ENCODE results near the gene TSPAN16. TPM values are rescaled to one million over a fixed set of nuclear protein-coding genes. Genes with fewer than 3 reads are reported as not detected.
"Not testable (repeated sequence)": the region's sequence is repeated elsewhere in the genome, so short reads cannot be mapped to it uniquely, and the experiment has no call there.

The TSPAN16 gene
- total RNA-seq, 1 experiment from 2014 or later: not detected

DNA sequence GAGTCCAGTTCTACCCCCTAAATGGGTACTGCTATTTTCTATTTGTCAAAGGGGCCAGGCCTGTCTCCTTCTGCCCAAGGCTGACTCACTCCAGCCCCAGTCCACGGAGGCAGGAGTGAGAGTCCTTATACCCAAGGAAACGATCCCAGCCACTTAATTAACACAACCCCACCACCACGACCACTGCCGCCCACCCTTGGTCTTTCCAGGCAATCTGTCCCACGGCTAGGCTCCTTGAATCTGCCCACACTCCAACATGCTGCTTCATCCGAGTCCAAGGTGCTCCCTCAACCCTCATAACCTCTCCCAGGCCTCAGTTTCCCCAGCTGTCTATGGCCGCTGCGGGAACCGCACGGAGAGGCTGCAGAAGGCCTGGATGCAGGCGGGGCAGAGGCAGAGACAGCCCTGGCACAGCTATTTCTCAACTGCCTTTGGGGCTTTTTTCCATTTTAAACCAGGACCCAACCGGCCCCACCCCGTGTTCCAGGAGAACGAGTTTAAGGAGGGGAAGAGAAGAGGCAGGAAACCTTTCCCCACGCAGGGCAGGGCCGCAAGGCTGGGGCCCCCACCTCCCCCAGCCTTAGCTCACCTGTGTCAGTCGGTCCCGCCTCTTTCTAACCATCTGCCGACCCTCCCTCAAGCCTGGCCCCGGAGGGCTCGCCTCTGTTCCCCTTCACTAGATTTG is 42.8 kb downstream of the TSPAN16 start:
- peak overlapping the region; percentile 69 for H3K4me3 ChIP-seq (ENCODE audit: insufficient read depth, low read depth, low read length)
- H3K27me3 ChIP-seq (ENCODE audit: control insufficient read depth, insufficient read depth, low read length): no peaks in the 10 kb centered on the region
- peaks cover 6% of the 10 kb centered on the region for H3K36me3 ChIP-seq (replicated peaks; ENCODE audit: control insufficient read depth, insufficient read depth, low read length)
- DNase-seq: peak; percentile 22

DNA sequence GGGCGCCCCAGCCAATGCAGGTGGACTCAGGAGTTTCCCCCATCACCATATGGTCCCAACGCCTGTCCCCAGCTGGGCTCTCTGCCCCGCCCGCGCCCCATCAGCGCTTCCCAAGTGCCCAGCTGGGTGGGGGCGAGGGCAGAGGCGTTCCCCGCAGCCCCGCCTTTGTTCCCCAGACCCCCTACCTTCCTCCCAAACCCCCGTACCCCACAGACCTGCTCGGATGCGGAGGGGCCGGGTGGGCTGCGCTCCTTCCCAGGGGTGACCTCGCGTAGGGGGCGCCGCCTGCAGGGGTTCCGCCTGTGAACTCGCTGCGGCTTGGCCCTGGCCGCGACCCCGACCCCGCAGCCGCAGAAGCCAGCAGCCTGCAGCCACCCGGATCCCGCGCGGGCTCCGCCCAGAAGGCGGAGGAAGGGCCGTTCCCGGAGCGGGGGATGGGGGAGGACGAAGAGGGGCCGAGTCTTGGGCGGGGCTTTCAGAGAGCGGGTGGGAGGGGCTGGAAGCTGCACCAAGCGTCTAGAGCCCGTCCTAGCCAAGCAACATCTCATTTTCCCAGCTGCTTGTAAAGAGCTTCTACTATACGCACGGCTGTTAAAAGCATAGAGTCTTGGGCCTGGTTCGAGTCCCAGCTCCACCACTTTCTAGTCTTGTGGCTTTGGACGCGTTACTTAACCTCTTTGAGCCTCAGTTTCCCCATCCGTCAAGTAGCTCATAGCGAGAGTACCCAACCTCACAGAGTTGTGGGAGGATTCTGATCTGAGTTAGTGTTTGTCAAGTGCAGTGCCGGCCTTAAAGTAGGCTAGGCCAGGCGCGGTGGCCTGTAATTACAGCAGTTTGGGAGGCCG is 43.5 kb downstream of the TSPAN16 start, which contains the start of gene RAB3D:
Gene RAB3D (minus strand): TSS at position 404 of the 845 bp plus-strand sequence. CDS start 2,258 bp downstream, outside the sequence.
- H3K4me3 ChIP-seq (ENCODE audit: insufficient read depth, low read depth, low read length): peak within 1 kb of the TSS; percentile 69

DNA sequence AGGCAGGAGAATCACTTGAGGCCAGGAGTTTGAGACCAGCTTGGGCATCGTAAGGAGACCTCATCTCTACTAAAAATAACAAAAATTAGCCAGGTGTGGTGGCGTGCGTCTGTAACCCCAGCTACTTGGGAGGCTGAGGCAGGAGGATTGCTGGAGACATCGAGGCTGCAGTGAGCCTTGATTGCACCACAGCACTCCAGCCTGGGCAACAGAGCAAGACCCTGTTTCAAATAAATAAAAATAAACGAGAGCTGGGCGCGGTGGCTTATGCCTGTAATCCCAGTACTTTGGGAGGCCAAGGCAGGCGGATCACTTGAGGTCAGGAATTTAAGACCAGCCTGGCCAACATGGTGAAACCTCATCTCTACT is 44.1 kb downstream of the TSPAN16 start:
- H3K27me3 ChIP-seq (ENCODE audit: control insufficient read depth, insufficient read depth, low read length); DNase-seq; H3K36me3 ChIP-seq (replicated peaks; ENCODE audit: control insufficient read depth, insufficient read depth, low read length); H3K4me3 ChIP-seq (ENCODE audit: insufficient read depth, low read depth, low read length): not testable (repeated sequence)

More for the DNA sequence above, 43.5 kb downstream of the TSPAN16 start, which contains the start of gene RAB3D:
- Histone ChIP-seq H3K27me3 (ENCODE audit: control insufficient read depth, insufficient read depth, low read length) (no peaks in the 10 kb centered on the region), H3K36me3 (replicated peaks; ENCODE audit: control insufficient read depth, insufficient read depth, low read length) (peaks cover 6% of the 10 kb centered on the region)
- peak; percentile 100 for DNase-seq

DNA sequence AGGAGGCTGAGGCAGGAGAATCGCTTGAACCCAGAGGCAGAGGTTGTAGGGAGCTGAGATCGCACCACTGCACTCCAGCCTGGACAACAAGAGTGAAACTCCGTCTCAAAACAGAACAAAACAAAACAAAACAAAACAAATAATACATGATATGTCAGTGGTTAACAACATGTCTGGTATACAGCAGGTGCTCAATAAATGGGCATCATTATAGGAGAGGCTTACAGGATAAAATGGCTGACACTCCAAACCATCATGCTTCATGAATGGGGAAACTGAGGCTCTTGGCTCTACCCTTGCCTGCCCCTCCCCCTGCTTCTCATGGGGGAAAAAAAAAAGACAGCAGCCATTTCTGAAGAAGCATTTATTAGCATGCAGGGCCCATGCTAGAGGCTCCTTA is 46.5 kb downstream of the TSPAN16 start:
- DNase-seq: no peak
- H3K4me3 ChIP-seq (ENCODE audit: insufficient read depth, low read depth, low read length): no peak overlapping the region

DNA sequence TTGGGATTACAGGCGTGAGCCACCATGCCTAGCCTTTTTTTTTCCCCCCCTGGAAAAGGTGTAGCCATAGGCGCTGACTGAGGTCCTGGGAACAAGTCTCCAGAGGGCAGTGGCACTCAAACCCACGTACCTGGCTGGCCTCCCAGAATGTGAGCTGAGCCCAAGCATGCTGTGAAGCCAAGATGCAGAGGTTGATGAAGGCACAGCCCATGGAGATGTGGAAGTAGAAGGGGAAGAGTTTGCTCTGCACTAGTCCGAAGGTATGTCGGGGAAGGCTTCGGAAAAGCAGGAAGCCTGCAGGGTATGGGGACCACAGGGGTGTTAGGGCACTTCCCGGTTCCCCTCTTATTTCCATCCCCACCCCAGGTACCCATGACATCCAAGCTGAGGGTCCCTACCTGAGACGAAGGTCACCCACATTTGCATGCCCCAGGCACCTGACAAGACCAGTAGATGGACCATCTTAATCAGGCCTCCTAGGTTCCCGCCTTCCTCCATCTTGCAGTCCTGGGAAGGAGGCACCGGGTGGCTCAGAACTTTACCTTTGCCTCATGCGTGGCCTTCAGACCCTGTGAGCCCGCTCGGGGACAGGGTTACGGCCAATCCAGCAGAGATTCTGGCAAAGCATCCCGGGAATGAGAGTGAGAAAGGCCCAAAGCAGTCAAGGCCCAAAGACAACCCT is 49.3 kb downstream of the TSPAN16 start:
- peak; percentile 31 for DNase-seq

More for the DNA sequence above, 46.5 kb downstream of the TSPAN16 start:
- Histone ChIP-seq H3K27me3 (ENCODE audit: control insufficient read depth, insufficient read depth, low read length) (no peaks in the 10 kb centered on the region), H3K36me3 (replicated peaks; ENCODE audit: control insufficient read depth, insufficient read depth, low read length) (peaks cover 3% of the 10 kb centered on the region)

DNA sequence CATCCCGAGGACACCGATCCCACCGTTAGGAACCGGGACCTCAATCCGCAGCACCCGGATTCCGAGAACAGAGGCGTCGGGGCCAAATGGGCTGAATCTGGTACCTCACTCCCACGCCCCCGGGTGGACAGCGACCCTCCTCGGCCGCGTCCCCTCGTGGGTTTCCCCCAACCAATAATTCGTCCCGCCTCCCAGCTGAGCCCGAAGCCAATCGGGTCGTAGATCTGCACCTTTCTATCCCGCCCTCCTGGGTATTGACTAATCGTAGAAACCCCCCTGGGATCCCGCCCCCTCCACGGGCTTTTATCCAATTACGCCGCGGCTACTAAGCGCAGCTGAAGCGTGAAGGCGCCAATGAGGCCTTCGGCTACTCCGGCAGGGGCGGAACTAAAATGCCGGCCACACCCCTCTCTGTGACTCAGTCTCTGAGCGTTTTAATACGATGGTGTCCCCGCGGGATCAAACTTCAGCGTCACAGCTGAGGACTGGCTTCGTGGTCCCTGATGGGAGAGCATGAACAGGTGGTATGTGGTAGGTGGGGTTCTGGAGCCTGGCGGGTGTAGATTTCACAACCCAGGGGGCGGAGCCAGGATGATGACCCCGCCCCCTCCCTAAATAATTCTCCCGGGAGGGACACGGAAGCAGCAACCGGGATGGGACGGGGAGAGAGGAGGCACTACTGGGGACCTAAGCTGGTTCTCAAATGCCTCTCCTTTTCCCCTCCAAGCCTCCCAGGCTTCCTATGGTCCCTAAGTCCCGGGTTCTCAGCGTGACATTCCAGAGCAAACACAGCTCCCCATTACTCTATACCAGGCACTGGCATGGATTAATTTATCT is 50.4 kb downstream of the TSPAN16 start, which contains the start of the genes CCDC159 and TMEM205:
Gene CCDC159 (plus strand): TSS at position 416 of the 837 bp plus-strand sequence. CDS start 88 bp downstream, at position 504.
Gene TMEM205 (minus strand): TSS at position 165 of the 837 bp plus-strand sequence. CDS start 649 bp downstream, outside the sequence.
- DNase-seq: peak; percentile 97
- H3K4me3 ChIP-seq (ENCODE audit: insufficient read depth, low read depth, low read length): peak within 1 kb of the TSS; percentile 86
- no peaks in the 10 kb centered on the region for H3K27me3 ChIP-seq (ENCODE audit: control insufficient read depth, insufficient read depth, low read length)
- H3K36me3 ChIP-seq (replicated peaks; ENCODE audit: control insufficient read depth, insufficient read depth, low read length): peaks cover 2% of the 10 kb centered on the region

More for the DNA sequence above, 49.3 kb downstream of the TSPAN16 start:
- Histone ChIP-seq H3K36me3 (replicated peaks; ENCODE audit: control insufficient read depth, insufficient read depth, low read length) (peaks cover 3% of the 10 kb centered on the region), H3K27me3 (ENCODE audit: control insufficient read depth, insufficient read depth, low read length) (no peaks in the 10 kb centered on the region), H3K4me3 (ENCODE audit: insufficient read depth, low read depth, low read length) (peak overlapping the region; percentile 86)

DNA sequence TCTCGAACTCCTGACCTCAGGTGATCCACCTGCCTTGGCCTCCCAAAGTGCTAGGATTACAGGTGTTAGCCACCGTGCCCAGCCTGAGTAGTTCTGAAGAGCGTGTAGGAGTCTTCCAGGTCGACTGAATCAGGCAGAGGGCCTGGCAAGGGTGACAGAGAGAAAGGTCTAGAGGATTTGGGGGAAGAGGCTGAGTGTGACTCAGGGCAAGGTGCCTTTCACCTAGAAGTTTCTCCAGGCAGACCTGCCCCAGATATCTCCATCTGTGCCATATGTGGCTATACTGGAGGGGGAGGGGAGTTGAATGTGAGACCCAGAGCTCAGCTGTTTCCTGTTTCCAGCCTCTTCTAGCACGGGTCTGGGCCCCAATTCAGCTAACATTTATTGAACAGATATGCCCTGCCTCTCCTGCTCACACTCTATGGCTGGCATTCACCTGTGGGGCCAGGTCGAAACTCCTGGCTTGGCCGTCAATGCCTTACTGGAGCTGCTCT is 51.6 kb downstream of the TSPAN16 start:
- no peaks in the 10 kb centered on the region; the same call in 1 of the 2 replicates for H3K36me3 ChIP-seq (replicated peaks; ENCODE audit: control insufficient read depth, insufficient read depth, low read length)
- DNase-seq: no peak
- no peaks in the 10 kb centered on the region; the same call in 1 of the 2 replicates for H3K27me3 ChIP-seq (ENCODE audit: control insufficient read depth, insufficient read depth, low read length)

DNA sequence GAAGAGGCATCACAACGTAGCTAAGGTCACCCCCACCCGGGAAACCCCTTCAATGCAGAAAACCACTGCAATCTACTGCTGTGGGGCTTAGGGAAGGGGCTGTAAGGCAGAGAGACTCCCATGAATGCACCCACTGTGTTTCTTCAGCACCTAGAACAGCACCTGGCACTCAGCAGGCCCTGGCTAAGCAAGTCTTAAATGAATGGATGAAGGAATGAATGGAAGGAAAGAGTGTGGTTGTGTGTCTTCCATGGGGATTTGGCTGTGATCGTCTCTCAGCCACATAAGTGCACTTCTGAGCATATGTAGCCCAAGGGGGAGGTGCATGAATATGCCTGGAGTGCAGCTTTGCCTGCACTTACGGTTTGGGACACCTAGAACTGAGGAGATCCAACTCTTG is 53.2 kb downstream of the TSPAN16 start:
- Histone ChIP-seq H3K36me3 (replicated peaks; ENCODE audit: control insufficient read depth, insufficient read depth, low read length) (no peaks in the 10 kb centered on the region), H3K4me3 (ENCODE audit: insufficient read depth, low read depth, low read length) (no peak overlapping the region), H3K27me3 (ENCODE audit: control insufficient read depth, insufficient read depth, low read length) (no peaks in the 10 kb centered on the region; the same call in 1 of the 2 replicates)
- no peak for DNase-seq

More for the DNA sequence above, 51.6 kb downstream of the TSPAN16 start:
- H3K4me3 ChIP-seq (ENCODE audit: insufficient read depth, low read depth, low read length): no peak overlapping the region

DNA sequence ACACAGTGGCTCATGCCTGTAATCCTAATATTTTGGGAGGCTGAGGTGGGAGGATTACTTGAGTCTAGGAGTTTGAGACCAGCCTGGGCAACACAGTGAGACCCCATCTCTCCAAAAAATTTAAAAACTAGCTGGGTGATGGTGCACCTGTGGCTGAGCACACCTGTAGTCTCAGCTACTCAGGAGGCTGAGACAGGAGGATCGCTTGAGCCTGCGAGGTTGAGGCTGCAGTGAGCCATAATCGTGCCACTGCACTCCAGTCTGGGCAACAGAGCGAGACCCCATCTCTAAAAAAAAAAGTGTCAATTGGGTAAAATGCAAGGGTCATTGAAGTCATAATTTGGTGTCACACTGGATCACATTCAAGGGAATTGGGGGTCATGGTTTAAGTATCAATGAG is 58.1 kb downstream of the TSPAN16 start:
- H3K4me3 ChIP-seq (ENCODE audit: insufficient read depth, low read depth, low read length); H3K36me3 ChIP-seq (replicated peaks; ENCODE audit: control insufficient read depth, insufficient read depth, low read length); H3K27me3 ChIP-seq (ENCODE audit: control insufficient read depth, insufficient read depth, low read length); DNase-seq: not testable (repeated sequence)

DNA sequence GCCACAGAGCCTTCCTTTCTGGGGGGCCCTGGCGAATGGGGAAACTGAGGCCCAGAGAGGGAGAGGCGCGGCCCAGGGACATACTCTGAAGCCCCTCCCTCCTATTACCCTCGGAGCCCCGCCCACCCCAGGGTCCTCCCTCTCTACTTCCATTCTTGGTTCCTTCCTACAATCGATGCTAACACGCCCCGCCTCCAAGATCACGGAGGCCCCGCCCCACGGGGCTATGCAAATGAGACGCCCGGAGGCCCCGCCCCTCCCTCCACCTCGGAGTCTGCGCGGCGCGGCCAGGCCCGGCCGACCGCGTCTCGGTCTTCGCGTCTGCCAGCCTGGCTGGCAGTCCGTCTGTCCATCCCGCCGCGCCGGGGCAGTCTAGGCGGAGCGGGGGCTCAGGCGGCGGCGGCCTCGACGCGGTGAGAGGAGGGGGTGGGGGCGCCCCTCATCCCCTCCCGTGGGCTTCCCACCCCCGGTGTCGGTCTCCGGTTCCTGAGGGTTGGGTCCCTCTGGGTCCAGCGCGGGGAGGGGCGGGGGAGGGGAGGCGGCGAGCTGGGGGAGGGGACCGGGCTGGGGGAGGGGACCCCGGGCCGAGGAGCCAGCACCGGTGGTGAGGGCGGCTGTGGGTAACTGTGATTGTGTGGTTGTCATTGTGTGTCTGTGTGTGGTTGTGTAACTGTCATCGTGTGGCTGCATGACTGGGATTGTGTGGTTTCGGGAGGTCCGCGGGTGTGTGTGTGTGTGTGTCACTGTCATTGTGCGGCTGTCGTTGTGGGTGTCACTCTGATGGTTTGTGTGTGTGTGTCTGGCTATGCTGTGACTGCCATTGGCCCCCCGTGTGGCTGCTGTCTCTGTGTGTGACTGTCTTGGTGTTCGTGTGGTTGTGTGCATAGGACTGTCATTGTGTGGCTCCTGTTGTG is 59.5 kb downstream of the TSPAN16 start, which contains the start of gene PLPPR2:
Gene PLPPR2 (plus strand): TSS at position 273 of the 914 bp plus-strand sequence. CDS start 2,242 bp downstream, outside the sequence.
- DNase-seq: peak; percentile 99
- no peaks in the 10 kb centered on the region for H3K36me3 ChIP-seq (replicated peaks; ENCODE audit: control insufficient read depth, insufficient read depth, low read length)

DNA sequence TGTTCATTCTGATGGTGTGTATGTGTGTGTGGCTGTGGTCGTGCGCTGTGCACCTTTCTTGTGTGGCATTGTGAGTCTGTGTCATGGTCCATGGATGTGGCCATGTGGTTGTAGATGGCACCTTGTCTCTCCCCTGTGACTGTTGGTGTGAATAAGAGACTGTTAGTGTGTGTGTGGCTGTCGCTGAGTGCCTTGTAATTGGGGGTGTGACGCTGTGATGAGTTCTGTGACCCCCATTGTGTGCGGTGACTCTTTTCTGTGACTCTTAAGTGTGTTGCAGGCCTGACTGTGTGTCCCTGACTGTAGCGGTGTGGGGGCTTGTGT is 60.1 kb downstream of the TSPAN16 start:
- peaks cover 12% of the 10 kb centered on the region for H3K27me3 ChIP-seq (ENCODE audit: control insufficient read depth, insufficient read depth, low read length)
- H3K4me3 ChIP-seq (ENCODE audit: insufficient read depth, low read depth, low read length): no peak overlapping the region

More for the DNA sequence above, 59.5 kb downstream of the TSPAN16 start, which contains the start of gene PLPPR2:
- H3K27me3 ChIP-seq (ENCODE audit: control insufficient read depth, insufficient read depth, low read length): peaks cover 7% of the 10 kb centered on the region
- peak within 1 kb of the TSS; percentile 46 for H3K4me3 ChIP-seq (ENCODE audit: insufficient read depth, low read depth, low read length)

DNA sequence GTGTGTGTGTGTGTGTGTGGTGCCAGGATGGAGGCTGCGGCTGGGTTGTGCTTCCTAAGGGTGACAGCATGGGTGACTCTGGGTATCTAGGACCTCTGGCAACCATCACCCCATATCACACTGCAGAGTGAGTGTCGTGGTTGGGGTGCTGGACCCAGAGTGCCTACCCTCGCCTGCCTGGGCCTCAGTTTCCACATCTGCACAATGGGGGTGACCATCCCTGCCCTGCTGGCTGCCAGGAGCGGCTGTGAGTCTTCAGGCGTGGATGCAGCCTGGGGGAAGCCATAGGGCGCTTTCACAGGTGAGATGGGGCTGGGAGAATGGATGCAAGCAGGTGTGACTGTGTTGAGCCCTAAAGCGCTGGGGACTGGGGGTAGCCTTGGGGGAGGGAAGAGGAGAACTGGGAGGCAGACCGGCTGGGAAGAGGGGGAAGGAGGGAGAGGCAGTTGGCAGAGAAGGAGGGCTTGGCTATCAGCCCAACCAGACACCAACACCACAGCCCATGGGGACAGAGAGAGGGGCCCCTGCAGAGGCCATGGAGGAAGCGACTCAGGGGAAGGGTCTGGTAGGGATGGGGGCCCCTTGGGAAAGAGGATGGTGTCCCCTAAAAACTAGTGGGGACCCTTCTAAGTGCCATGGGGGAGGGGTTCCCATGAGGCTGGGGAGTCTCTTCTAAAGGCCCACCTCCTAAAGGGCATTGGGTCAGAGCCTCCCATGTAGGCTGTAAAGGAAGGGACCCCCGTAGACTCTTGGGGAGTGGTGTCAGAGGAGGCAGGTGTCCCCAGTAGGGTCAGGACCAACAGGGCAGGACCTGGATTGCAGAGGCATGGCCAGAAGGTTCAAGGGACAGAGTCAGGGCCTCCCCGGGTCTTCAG is 61.0 kb downstream of the TSPAN16 start:
- Histone ChIP-seq H3K36me3 (replicated peaks; ENCODE audit: control insufficient read depth, insufficient read depth, low read length) (no peaks in the 10 kb centered on the region), H3K4me3 (ENCODE audit: insufficient read depth, low read depth, low read length) (no peak overlapping the region), H3K27me3 (ENCODE audit: control insufficient read depth, insufficient read depth, low read length) (peaks cover 16% of the 10 kb centered on the region)
- peak; percentile 61 for DNase-seq

More for the DNA sequence above, 60.1 kb downstream of the TSPAN16 start:
- H3K36me3 ChIP-seq (replicated peaks; ENCODE audit: control insufficient read depth, insufficient read depth, low read length): no peaks in the 10 kb centered on the region
- no peak for DNase-seq
